Gastrocnemius medialis (tissue), 4 donors: ENCODE results near the gene WRAP53. TPM values are rescaled to one million over a fixed set of nuclear protein-coding genes. Genes with fewer than 3 reads are reported as not detected.

Experiments used
- ATAC-seq, 2 donors: fragments of 150-250 bp; one replicate each; pipeline ENCODE4 v1.9.1; 2016
- DNase-seq, 2 donors: peaks; one replicate each; pipeline ENCODE4 v3.0.0-alpha.2; 2019
- H3K27ac ChIP-seq, 4 donors: fragments of 200-600 bp; sonication (generic); 1 replicate in 1 of 4; 2 replicates in 3 of 4; pipeline ENCODE4 v1.5.1; 2016 to 2018; ENCODE audit warnings: mild to moderate bottlenecking in 2 of 4, moderate library complexity in 1 of 4
- H3K27me3 ChIP-seq, 3 donors: fragments of 200-600 bp; sonication (generic) in 2 of 3; 1 replicate in 1 of 3; 2 replicates in 2 of 3; pipeline versions ENCODE4 v1.5.1 to v1.6.0; 2016 to 2019; ENCODE audit warnings: mild to moderate bottlenecking in 1 of 3, moderate library complexity in 1 of 3
- H3K36me3 ChIP-seq, 2 donors: fragments of 200-600 bp; sonication (generic) in 1 of 2; one replicate each; pipeline ENCODE4 v1.5.1; 2017 to 2018
- H3K4me1 ChIP-seq, 2 donors: fragments of 200-600 bp; sonication (generic) in 1 of 2; one replicate each; pipeline ENCODE4 v1.5.1; 2016 to 2017; ENCODE audit warnings: mild to moderate bottlenecking in 2 of 2
- H3K4me3 ChIP-seq, 4 donors: fragments of 200-600 bp; sonication (generic) in 3 of 4; 1 replicate in 1 of 4; 2 replicates in 3 of 4; pipeline ENCODE4 v1.5.1; 2016 to 2019; ENCODE audit warnings: mild to moderate bottlenecking in 2 of 4
- H3K9me3 ChIP-seq, 3 donors: fragments of 200-600 bp; sonication (generic) in 2 of 3; 1 replicate in 1 of 3; 2 replicates in 2 of 3; pipeline ENCODE4 v1.5.1; 2016 to 2019
- CTCF ChIP-seq, 5 experiments: fragments of 450-650 bp in 3 of 5; fragments of 200-600 bp in 2 of 5; sonication (generic) in 2 of 5; IDR thresholded peaks in 4 of 5; conservative IDR thresholded peaks in 1 of 5; 1 replicate in 4 of 5; 2 replicates in 1 of 5; pipeline ENCODE4 v1.5.1; 2016 to 2019; ENCODE audit warnings: antibody characterized with exemption in 5 of 5, mild to moderate bottlenecking in 3 of 5, moderate library complexity in 3 of 5
- POLR2A ChIP-seq, 2 donors: fragments of 450-650 bp; IDR thresholded peaks; one replicate each; pipeline ENCODE4 v1.6.1; 2017; ENCODE audit warnings: antibody characterized with exemption in 2 of 2, mild to moderate bottlenecking in 2 of 2, moderate library complexity in 2 of 2
- in situ Hi-C, 4 donors: fragments of 200-750 bp; cut with MboI; loops; one replicate each; pipeline versions ENCODE4 v1.15.0 to v1.8.0; 2017; ENCODE audit warnings: low sequenced_read_pairs in 4 of 4
- intact Hi-C: fragments of 100-400 bp; cut with DNase I; formaldehyde crosslinking; loops from one replicate; pipeline ENCODE4 v1.15.1; 2023; ENCODE audit warnings: low total_unique reads
- total RNA-seq, 4 donors: library from RNA; depleted of rRNA; stranded (reverse); fragments of >200 nt; gene quantifications; one replicate each; pipeline versions ENCODE4 v1.1.0 to v1.2.3, GENCODE V29; 2016

WRAP53 gene
- total RNA-seq, 4 donors from 2014 or later = 2.6 to 5.8 (median 3.7) TPM

- DNase-seq = no peak
- no peak for ATAC-seq
- no peaks in the 10 kb centered on the region for H3K4me1 ChIP-seq
- intact Hi-C loops (no loop called here), in situ Hi-C loops (no loop called here)
- H3K9me3 ChIP-seq = no peaks in the 10 kb centered on the region
- H3K4me3 ChIP-seq = no peak overlapping the region
- peaks cover 0 to 19% of the 10 kb centered on the region in 2 donors for H3K36me3 ChIP-seq
- no peak overlapping the region for H3K27ac ChIP-seq
- H3K27me3 ChIP-seq = peaks cover 33 to 40% (median 35%) of the 10 kb centered on the region in 3 donors
- TF ChIP-seq POLR2A (IDR thresholded peaks at IDR 0.05) (no peak), CTCF (IDR thresholded peaks at IDR 0.05 in 4 of 5, conservative IDR thresholded peaks at IDR 0.05 in 1 of 5) (no peak)
These were observed 15.6 kb downstream of the WRAP53 start for GRCh38 chr17:7703584-7704479.

DNA sequence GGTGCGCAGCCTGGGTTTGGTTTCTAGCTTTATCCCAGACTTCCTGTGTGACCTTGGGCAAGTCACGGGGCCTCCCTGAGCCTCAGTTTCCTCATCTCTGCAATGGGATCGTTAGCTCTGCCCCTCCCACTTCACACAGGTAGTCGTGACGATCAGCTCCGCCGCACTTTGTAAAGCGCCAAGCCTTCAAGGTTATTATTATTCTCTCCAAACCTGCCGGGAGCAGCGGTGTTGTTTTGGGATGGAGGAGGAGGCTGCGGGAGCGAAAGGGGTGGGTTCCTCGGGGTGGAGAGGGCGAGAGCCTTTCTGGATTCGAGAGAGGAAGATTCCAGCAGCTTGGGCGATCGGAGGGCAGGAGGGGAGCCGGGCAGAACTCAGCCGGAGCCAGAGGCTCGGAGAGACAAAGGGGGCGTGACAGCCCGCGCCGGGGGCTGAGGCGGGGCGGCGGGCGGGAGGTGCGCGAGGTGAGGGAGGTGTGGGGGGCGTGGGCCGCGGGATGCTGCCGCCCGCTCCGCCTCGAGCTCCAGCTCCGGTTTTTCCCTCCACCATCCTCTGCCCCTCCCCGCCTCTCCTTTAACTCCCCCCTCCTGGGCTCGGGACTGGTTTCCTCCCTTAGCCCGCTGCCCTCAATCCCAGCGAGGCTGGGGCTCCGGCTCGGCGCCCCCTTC lies 16.5 kb downstream of the WRAP53 start, which contains the start of gene EFNB3:
Gene EFNB3, plus strand, starts transcription at position 602 of the 668 bp plus-strand sequence. CDS start 397 bp downstream, outside the sequence.
- no peaks in the 10 kb centered on the region for H3K9me3 ChIP-seq
- TF ChIP-seq CTCF (IDR thresholded peaks at IDR 0.05 in 4 of 5, conservative IDR thresholded peaks at IDR 0.05 in 1 of 5) = no peak
- no peak for TF ChIP-seq POLR2A (IDR thresholded peaks at IDR 0.05)
- peak within 1 kb of the TSS; percentile 14 to 35 (median 24) for H3K4me3 ChIP-seq
- no peaks in the 10 kb centered on the region for H3K4me1 ChIP-seq
- in situ Hi-C loops = no loop called here
- H3K36me3 ChIP-seq = peaks cover 0 to 19% of the 10 kb centered on the region in 2 donors
- no peak for DNase-seq
- intact Hi-C loops = no loop called here
- no peak for ATAC-seq
- H3K27ac ChIP-seq = no peak within 1 kb of the TSS
- H3K27me3 ChIP-seq = peaks cover 33 to 40% (median 35%) of the 10 kb centered on the region in 3 donors

DNA sequence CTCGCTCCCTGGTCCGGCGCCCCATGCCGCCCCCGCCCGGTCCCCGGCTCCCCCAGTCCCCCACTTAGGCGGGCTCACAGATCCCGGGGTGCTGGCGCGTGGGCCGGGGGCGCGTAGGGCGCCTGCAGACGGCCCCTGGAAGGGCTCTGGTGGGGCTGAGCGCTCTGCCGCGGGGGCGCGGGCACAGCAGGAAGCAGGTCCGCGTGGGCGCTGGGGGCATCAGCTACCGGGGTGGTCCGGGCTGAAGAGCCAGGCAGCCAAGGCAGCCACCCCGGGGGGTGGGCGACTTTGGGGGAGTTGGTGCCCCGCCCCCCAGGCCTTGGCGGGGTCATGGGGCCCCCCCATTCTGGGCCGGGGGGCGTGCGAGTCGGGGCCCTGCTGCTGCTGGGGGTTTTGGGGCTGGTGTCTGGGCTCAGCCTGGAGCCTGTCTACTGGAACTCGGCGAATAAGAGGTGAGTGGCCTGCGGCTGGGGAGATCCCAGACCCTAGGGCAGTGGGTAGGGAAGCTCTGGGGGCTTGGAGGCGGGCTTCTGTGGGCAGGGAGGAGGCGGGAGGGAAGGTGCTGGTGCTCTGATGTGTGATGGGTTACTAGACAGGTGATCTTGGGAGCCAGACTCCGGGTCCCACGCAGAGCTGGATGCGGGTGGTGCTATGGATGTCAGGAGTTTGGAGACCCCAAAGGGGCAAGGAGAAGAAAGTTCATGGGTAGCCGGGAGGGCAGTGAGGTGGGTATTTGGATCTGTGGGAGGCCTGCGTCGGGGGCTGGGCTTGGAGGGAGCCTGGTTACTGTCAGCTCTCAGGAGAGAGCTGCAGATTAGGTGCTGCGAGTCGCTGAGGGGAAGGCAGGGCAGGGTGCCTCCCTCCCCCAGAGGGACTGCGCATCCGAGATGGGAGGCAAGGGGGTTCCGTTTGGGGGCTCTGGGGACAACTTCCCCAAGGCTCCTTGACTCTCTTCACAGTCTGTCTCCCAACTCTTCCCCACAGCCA lies 17.3 kb downstream of the WRAP53 start:
- ATAC-seq (no peak), DNase-seq (no peak)
- in situ Hi-C loops (no loop called here), intact Hi-C loops (no loop called here)
- Histone ChIP-seq H3K4me1 (no peaks in the 10 kb centered on the region), H3K27me3 (peaks cover 35 to 43% (median 36%) of the 10 kb centered on the region in 3 donors), H3K4me3 (peak overlapping the region; percentile 14 to 35 (median 24)), H3K27ac (no peak overlapping the region), H3K36me3 (peaks cover 0 to 19% of the 10 kb centered on the region in 2 donors), H3K9me3 (no peaks in the 10 kb centered on the region)
- TF ChIP-seq CTCF (IDR thresholded peaks at IDR 0.05 in 4 of 5, conservative IDR thresholded peaks at IDR 0.05 in 1 of 5) (no peak), POLR2A (IDR thresholded peaks at IDR 0.05) (no peak)

DNA sequence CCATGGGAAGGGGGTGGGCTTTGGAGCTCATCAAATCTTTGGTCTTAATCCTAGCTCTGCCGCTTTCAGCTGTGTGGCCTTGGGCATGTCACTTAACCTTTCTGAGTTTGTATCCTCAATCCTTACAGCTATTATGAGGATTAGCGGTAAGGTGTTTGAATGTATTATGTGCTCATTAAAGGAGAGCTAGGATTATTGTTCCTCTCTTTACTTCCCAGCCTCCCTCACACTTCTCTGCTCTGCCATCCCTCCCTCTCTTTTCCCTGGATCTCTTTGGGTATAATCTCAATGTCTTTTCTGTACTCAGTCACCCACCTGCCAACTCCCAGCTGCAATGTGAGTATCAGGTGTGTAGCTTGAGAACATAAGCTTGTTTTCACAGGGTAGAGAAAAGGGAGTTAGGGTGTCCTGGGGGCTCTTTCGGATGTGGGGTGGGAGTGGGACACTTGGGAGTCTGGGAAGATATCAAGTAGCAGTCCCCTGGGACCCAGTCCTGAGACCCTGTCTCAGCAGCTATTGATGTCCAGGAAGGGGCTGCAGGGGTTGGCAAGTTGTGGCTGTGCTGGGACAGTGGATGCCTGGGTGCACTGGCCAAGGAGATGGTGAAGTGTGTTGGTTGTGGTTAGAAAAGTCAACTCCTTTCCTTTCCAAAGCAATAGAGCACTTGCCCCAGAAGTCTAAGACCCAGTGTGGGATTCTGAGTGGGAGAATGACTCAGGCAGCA lies 18.5 kb downstream of the WRAP53 start:
- TF ChIP-seq CTCF (IDR thresholded peaks at IDR 0.05 in 4 of 5, conservative IDR thresholded peaks at IDR 0.05 in 1 of 5) (no peak), POLR2A (IDR thresholded peaks at IDR 0.05) (no peak)
- Histone ChIP-seq H3K36me3 (peaks cover 0 to 13% of the 10 kb centered on the region in 2 donors), H3K27ac (no peak overlapping the region), H3K4me1 (no peaks in the 10 kb centered on the region), H3K4me3 (no peak overlapping the region), H3K27me3 (peaks cover 40 to 51% (median 42%) of the 10 kb centered on the region in 3 donors), H3K9me3 (no peaks in the 10 kb centered on the region)
- in situ Hi-C loops (no loop called here), intact Hi-C loops (no loop called here)
- no peak for DNase-seq
- no peak for ATAC-seq
